IMR-90 (cell line): ENCODE results near the gene PRAC2. TPM values are rescaled to one million over a fixed set of nuclear protein-coding genes. Genes with fewer than 3 reads are reported as not detected.

ENCODE experiments used
- ATAC-seq: fragments of 200-7000 bp; cut with Tn5 transposase; 2 replicates; pipeline ENCODE4 v1.9.1; 2020; ENCODE audit warnings: low read depth, mild to moderate bottlenecking, moderate library complexity
- BruUV-seq: library from RNA; stranded (reverse); fragments of 400-500 nt; replicated peaks from 2 replicates; lab custom pipeline; 2021; lab: Mats Ljungman, UMichigan
- CTCF ChIA-PET: fragments of 300-600 bp; formaldehyde crosslinking; extraction: SDS; loops from one replicate; lab custom pipeline; 2021; ENCODE audit warnings: antibody characterized with exemption; lab: Yijun Ruan, JAX
- POLR2A ChIA-PET: fragments of 300-600 bp; sonication (Branson Sonifier 250); formaldehyde crosslinking; loops from one replicate; lab custom pipeline; 2022; ENCODE audit warnings: antibody characterized with exemption; ENCODE audit not compliant: unreplicated experiment; lab: Charles Lee
- DNase-seq: peaks from one replicate; pipeline ENCODE4 v3.0.0; 2013
- H2AFZ ChIP-seq: replicated peaks from 2 replicates; pipeline ENCODE3; 2013; ENCODE audit warnings: low read length, mild to moderate bottlenecking; ENCODE audit not compliant: poor library complexity
- H2AK5ac ChIP-seq: 2 replicates; pipeline ENCODE4 v1.6.1; 2013; ENCODE audit warnings: low read depth, low read length, inconsistent platforms
- H2AK9ac ChIP-seq: replicated peaks from 2 replicates; pipeline ENCODE3; 2013; ENCODE audit warnings: mild to moderate bottlenecking, low read depth, low read length, moderate library complexity; ENCODE audit not compliant: poor library complexity
- H2BK120ac ChIP-seq: 2 replicates; pipeline ENCODE4 v1.6.1; 2013; ENCODE audit warnings: low read depth, low read length, inconsistent platforms
- H2BK15ac ChIP-seq: 3 replicates; pipeline ENCODE4 v1.6.1; 2013; ENCODE audit warnings: low read depth, low read length, inconsistent platforms
- H2BK20ac ChIP-seq: 2 replicates; pipeline ENCODE4 v1.6.1; 2013; ENCODE audit warnings: low read depth, mild to moderate bottlenecking, inconsistent platforms, low read length, moderate library complexity
- H2BK5ac ChIP-seq: 2 replicates; pipeline ENCODE4 v1.6.1; 2013; ENCODE audit warnings: mild to moderate bottlenecking, low read depth, low read length, inconsistent platforms; ENCODE audit not compliant: poor library complexity, severe bottlenecking
- H3K14ac ChIP-seq: replicated peaks from 2 replicates; pipeline ENCODE4 v1.6.1; 2013; ENCODE audit warnings: low read depth, low read length, inconsistent platforms
- H3K18ac ChIP-seq: 2 replicates; pipeline ENCODE4 v1.6.1; 2013; ENCODE audit warnings: low read depth, low read length, control low read depth
- H3K23ac ChIP-seq: 2 replicates; pipeline ENCODE4 v1.6.1; 2013; ENCODE audit warnings: low read depth, low read length, inconsistent platforms
- H3K27ac ChIP-seq: 2 replicates; pipeline ENCODE4 v1.5.1; 2013; ENCODE audit warnings: mild to moderate bottlenecking, control low read depth, low read length; ENCODE audit not compliant: insufficient read depth
- H3K27me3 ChIP-seq: 2 replicates; pipeline ENCODE4 v1.6.1; 2013; ENCODE audit warnings: low read length; ENCODE audit not compliant: control insufficient read depth, insufficient read depth
- H3K36me3 ChIP-seq: 2 replicates; pipeline ENCODE4 v1.6.1; 2013; ENCODE audit warnings: low read length, mixed read lengths; ENCODE audit not compliant: control insufficient read depth, insufficient read depth
- H3K4ac ChIP-seq: 2 replicates; pipeline ENCODE4 v1.6.1; 2013; ENCODE audit warnings: low read depth, low read length, inconsistent platforms
- H3K4me1 ChIP-seq: 2 replicates; pipeline ENCODE4 v1.6.1; 2013; ENCODE audit warnings: low read length, mixed read lengths; ENCODE audit not compliant: control insufficient read depth, insufficient read depth
- H3K4me2 ChIP-seq: 2 replicates; pipeline ENCODE4 v1.6.1; 2013; ENCODE audit warnings: low read depth, mild to moderate bottlenecking, control low read depth, low read length, moderate library complexity
- H3K4me3 ChIP-seq: 2 replicates; pipeline ENCODE4 v1.5.1; 2013; ENCODE audit warnings: low read depth, mild to moderate bottlenecking, control low read depth, low read length, moderate library complexity; ENCODE audit not compliant: insufficient read depth
- H3K56ac ChIP-seq: 2 replicates; pipeline ENCODE4 v1.6.1; 2013; ENCODE audit warnings: low read length, inconsistent platforms; ENCODE audit not compliant: insufficient read depth; ENCODE audit errors: extremely low read depth
- H3K79me1 ChIP-seq, 2 experiments: 2 replicates each; pipeline ENCODE4 v1.6.1; 2013; ENCODE audit warnings: low read length in 2 of 2, inconsistent platforms in 1 of 2, low read depth in 1 of 2
- H3K9ac ChIP-seq: 2 replicates; pipeline ENCODE4 v1.6.1; 2013; ENCODE audit warnings: low read depth, low read length, control low read depth
- H3K9me1 ChIP-seq: 2 replicates; pipeline ENCODE4 v1.6.1; 2013; ENCODE audit warnings: low read length, inconsistent platforms; ENCODE audit not compliant: insufficient read depth
- H3K9me3 ChIP-seq: 2 replicates; pipeline ENCODE4 v1.6.1; 2013; ENCODE audit warnings: low read length; ENCODE audit not compliant: control insufficient read depth, insufficient read depth
- H4K20me1 ChIP-seq: 2 replicates; pipeline ENCODE4 v1.6.1; 2013; ENCODE audit warnings: low read length, inconsistent platforms; ENCODE audit not compliant: insufficient read depth
- H4K5ac ChIP-seq: 2 replicates; pipeline ENCODE4 v1.6.1; 2013; ENCODE audit warnings: mild to moderate bottlenecking, low read depth, low read length, control low read depth
- H4K8ac ChIP-seq, 2 experiments: 2 replicates each; pipeline ENCODE4 v1.6.1; 2013; ENCODE audit warnings: low read depth in 2 of 2, low read length in 2 of 2, control low read depth in 1 of 2, inconsistent platforms in 1 of 2
- H4K91ac ChIP-seq: 2 replicates; pipeline ENCODE4 v1.6.1; 2013; ENCODE audit warnings: low read depth, low read length, inconsistent platforms; ENCODE audit not compliant: insufficient read depth
- SMC3 ChIP-seq: fragments of 150-350 bp; IDR thresholded peaks from 2 replicates; pipeline ENCODE4 v1.6.1; 2016; ENCODE audit warnings: low read depth, mild to moderate bottlenecking, antibody characterized with exemption, low read length, moderate library complexity
- WGBS, 2 experiments: methylation state at CpG; one replicate each; pipeline versions ENCODE4 v1.1.5 to v1.1.7; 2013; ENCODE audit warnings: missing lambda C conversion rate in 2 of 2; ENCODE audit not compliant: insufficient read length in 1 of 2; ENCODE audit errors: extremely low coverage in 2 of 2; 5-methylcytosine and 5-hydroxymethylcytosine counted together
- dilution Hi-C: fragments of 300-500 bp; cut with HindIII; formaldehyde crosslinking; loops from one replicate; pipeline ENCODE4 v1.14.3; 2018; ENCODE audit warnings: low sequenced_read_pairs; ENCODE audit not compliant: unreplicated experiment
- in situ Hi-C: fragments of 300-500 bp; cut with MboI; formaldehyde crosslinking; loops from 3 replicates; pipeline ENCODE4 v1.14.3; 2019; ENCODE audit warnings: low sequenced_read_pairs, inconsistent platforms, mixed read lengths
- intact Hi-C: fragments of 100-400 bp; cut with micrococcal nuclease; formaldehyde crosslinking; loops from 2 replicates; pipeline ENCODE4 v1.10.0; 2022
- polyA plus RNA-seq, 3 experiments: library from polyadenylated mRNA; depleted of rRNA; stranded (reverse); fragments of >200 nt; gene quantifications; 2 replicates each; pipeline ENCODE4 v1.2.3, GENCODE V29; 2012; ENCODE audit warnings: low replicate concordance in 1 of 3
- total RNA-seq: library from RNA; depleted of rRNA; stranded (reverse); fragments of >200 nt; gene quantifications from 2 replicates; pipeline ENCODE4 v1.2.3, GENCODE V29; 2012

The PRAC2 gene
- total and polyA plus RNA-seq, 2 of the 4 experiments (the other 2 are of a cell fraction) = not detected

DNA sequence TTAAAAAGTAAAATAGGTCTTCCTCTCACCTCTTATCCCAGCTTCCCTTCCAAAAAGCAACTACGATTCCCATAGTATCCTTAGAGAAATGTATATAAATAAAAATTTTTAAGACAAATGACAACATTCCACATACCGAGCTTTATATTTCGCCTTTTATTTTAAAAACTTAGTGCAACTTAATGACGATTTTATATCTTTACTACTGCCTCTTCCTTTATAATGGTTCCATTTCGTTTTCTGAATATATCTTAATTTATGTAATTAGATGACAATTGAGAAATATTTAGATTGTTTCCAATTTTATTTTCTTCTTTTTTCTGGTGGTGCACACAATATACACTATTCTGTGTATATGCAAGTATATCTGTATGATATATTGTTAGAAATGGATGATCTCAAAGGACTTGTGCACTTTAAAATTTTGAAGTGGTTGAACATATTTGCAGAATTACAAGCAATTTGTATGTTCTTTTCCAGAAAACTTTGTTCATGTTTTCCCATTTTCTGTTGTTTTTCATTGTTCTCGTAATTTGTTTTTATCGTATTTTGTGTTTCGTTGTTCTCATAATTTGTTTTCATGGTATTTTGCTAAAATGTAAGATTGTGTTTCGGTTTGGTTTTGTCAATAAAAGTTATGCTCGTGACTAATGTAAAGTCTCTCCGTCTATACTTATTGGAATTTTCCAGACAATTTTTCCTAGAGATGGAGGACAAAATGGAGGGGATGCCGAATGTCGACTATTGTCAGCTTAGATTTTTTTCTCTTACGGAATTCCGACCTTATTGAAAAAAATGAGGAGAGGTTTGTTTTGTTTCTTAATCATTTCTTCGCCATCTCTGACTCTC, 26.0 kb downstream of the PRAC2 start:
- no peak overlapping the region for H2AK5ac ChIP-seq
- peaks cover 94% of the 10 kb centered on the region for H3K27me3 ChIP-seq
- H3K14ac ChIP-seq = no peak overlapping the region
- in situ Hi-C loops (no loop called here), dilution Hi-C loops (no loop called here), intact Hi-C loops (no loop called here)
- no peak for TF ChIP-seq SMC3
- peaks cover under 1% of the 10 kb centered on the region; the same call in 1 of the 2 replicates for H3K9me1 ChIP-seq
- no peaks in the 10 kb centered on the region for H3K36me3 ChIP-seq
- H3K4me1 ChIP-seq = no peaks in the 10 kb centered on the region
- H2BK120ac ChIP-seq = no peak overlapping the region
- ChIA-PET POLR2A (no interaction called here), CTCF (interaction anchor here (1.2 kb wide), 1 partner anchor 71 kb away, joined by 3 read pairs; no protein-coding TSS in a partner anchor)
- H3K18ac ChIP-seq = no peak overlapping the region
- H4K5ac ChIP-seq = no peak overlapping the region
- H3K56ac ChIP-seq = no peak overlapping the region
- H4K20me1 ChIP-seq = peaks cover 23% of the 10 kb centered on the region; the same call in 1 of the 2 replicates
- H2BK15ac ChIP-seq = no peak overlapping the region
- no peak for DNase-seq
- no peak overlapping the region for H3K4me2 ChIP-seq
- BruUV-seq = no TSS peak
- WGBS, 2 experiments = 8% methylated on average over 2 of the region's 16 CpGs; no CpG with 5 or more reads in 1 of the 2 experiments
- H3K4me3 ChIP-seq = no peak overlapping the region
- H2AK9ac ChIP-seq = no peak overlapping the region
- no peak overlapping the region for H2BK20ac ChIP-seq
- H2BK5ac ChIP-seq = no peak overlapping the region
- no peak overlapping the region for H3K27ac ChIP-seq
- no peak overlapping the region for H3K23ac ChIP-seq
- no peaks in the 10 kb centered on the region for H3K79me1 ChIP-seq
- no peak for ATAC-seq
- H4K8ac ChIP-seq = no peak overlapping the region
- H3K4ac ChIP-seq = no peak overlapping the region
- H2AFZ ChIP-seq = no peak overlapping the region
- H4K91ac ChIP-seq = no peak overlapping the region
- H3K9ac ChIP-seq = no peak overlapping the region
- peaks cover 8% of the 10 kb centered on the region for H3K9me3 ChIP-seq
